H1 (cell line): Measurements from ENCODE around the gene RASL10B. TPM values are rescaled to one million over a fixed set of nuclear protein-coding genes. Genes with fewer than 3 reads are reported as not detected.
A peak's percentile ranks its signal among the peaks of the same experiment; 100 is the strongest.

Experiments used
- CTCF ChIA-PET: fragments of 300-600 bp; sonication (Branson Sonifier 250); formaldehyde crosslinking; loops from one replicate; lab custom pipeline; 2021; ENCODE audit not compliant: partially characterized antibody; lab: Charles Lee
- POLR2A ChIA-PET: fragments of 300-600 bp; sonication (Branson Sonifier 250); formaldehyde crosslinking; loops from one replicate; lab custom pipeline; 2021; ENCODE audit warnings: inconsistent platforms; ENCODE audit not compliant: partially characterized antibody; lab: Charles Lee
- DNase-seq, 2 experiments: peaks; one replicate each; pipeline versions ENCODE4 v3.0.0 to v3.0.0-alpha.2; 2010 to 2022; ENCODE audit warnings: low spot score in 2 of 2, low read depth in 1 of 2, mixed read lengths in 1 of 2
- FAIRE-seq: peaks from 2 replicates; lab custom pipeline; 2011; peaks lifted over from hg19 to GRCh38; lab: Jason Lieb, UNC
- H2AFZ ChIP-seq: 2 replicates; pipeline ENCODE4 v1.8.1; 2012; ENCODE audit warnings: low read length, inconsistent platforms
- H2AK5ac ChIP-seq: 2 replicates; pipeline ENCODE4 v1.6.1; 2013; ENCODE audit warnings: low read depth, low read length
- H2BK120ac ChIP-seq: replicated peaks from 2 replicates; pipeline ENCODE3; 2013; ENCODE audit warnings: low read depth, low read length, inconsistent platforms
- H2BK12ac ChIP-seq: 2 replicates; pipeline ENCODE4 v1.6.1; 2013; ENCODE audit warnings: low read depth, low read length
- H2BK15ac ChIP-seq: 2 replicates; pipeline ENCODE4 v1.6.1; 2013; ENCODE audit warnings: low read length
- H2BK20ac ChIP-seq: 2 replicates; pipeline ENCODE4 v1.6.1; 2013; ENCODE audit warnings: low read length
- H2BK5ac ChIP-seq: 2 replicates; pipeline ENCODE4 v1.6.1; 2013; ENCODE audit warnings: low read depth, low read length
- H3K14ac ChIP-seq: 2 replicates; pipeline ENCODE4 v1.6.1; 2013; ENCODE audit warnings: inconsistent platforms; ENCODE audit not compliant: insufficient read length
- H3K18ac ChIP-seq: 2 replicates; pipeline ENCODE4 v1.6.1; 2013; ENCODE audit warnings: low read length; ENCODE audit errors: extremely low read depth
- H3K23ac ChIP-seq: 2 replicates; pipeline ENCODE4 v1.6.1; 2013; ENCODE audit warnings: inconsistent platforms; ENCODE audit not compliant: insufficient read length
- H3K23me2 ChIP-seq: 2 replicates; pipeline ENCODE4 v1.6.1; 2013; ENCODE audit warnings: low read depth, low read length
- H3K27ac ChIP-seq: 2 replicates; pipeline ENCODE4 v1.6.1; 2011; ENCODE audit warnings: low read depth, low read length, inconsistent platforms
- H3K27me3 ChIP-seq, 4 experiments: replicated peaks in 1 of 4; 1 replicate in 1 of 4; 2 replicates in 3 of 4; pipeline versions ENCODE4 v1.6.1 to v1.8.1; 2011 to 2013; ENCODE audit warnings: low read length in 3 of 4, mild to moderate bottlenecking in 3 of 4, inconsistent platforms in 2 of 4, mixed read lengths in 2 of 4, moderate library complexity in 1 of 4; ENCODE audit not compliant: control insufficient read depth in 3 of 4, insufficient read depth in 3 of 4; ENCODE audit errors: extremely low read depth in 1 of 4
- H3K36me3 ChIP-seq, 4 experiments: 2 replicates each; pipeline versions ENCODE4 v1.6.1 to v1.8.1; 2011 to 2013; ENCODE audit warnings: mild to moderate bottlenecking in 4 of 4, low read length in 3 of 4, moderate library complexity in 2 of 4, control low read depth in 1 of 4, inconsistent platforms in 1 of 4; ENCODE audit not compliant: insufficient read depth in 4 of 4, control insufficient read depth in 2 of 4
- H3K4ac ChIP-seq: replicated peaks from 2 replicates; pipeline ENCODE3; 2013; ENCODE audit warnings: low read length, low read depth, mixed read lengths, inconsistent platforms; ENCODE audit not compliant: insufficient read length
- H3K4me1 ChIP-seq, 4 experiments: replicated peaks in 1 of 4; 1 replicate in 1 of 4; 2 replicates in 3 of 4; pipeline versions ENCODE4 v1.6.1 to v1.8.1; 2011 to 2013; ENCODE audit warnings: low read length in 3 of 4, inconsistent platforms in 2 of 4, mixed read lengths in 1 of 4; ENCODE audit not compliant: insufficient read depth in 4 of 4, control insufficient read depth in 3 of 4
- H3K4me2 ChIP-seq, 2 experiments: 2 replicates each; pipeline versions ENCODE4 v1.6.1 to v1.8.1; 2011 to 2013; ENCODE audit warnings: low read depth in 2 of 2, low read length in 2 of 2, control low read depth in 1 of 2, inconsistent platforms in 1 of 2, mild to moderate bottlenecking in 1 of 2; ENCODE audit not compliant: insufficient read depth in 1 of 2
- H3K4me3 ChIP-seq, 4 experiments: fragments of 200-600, 300-600 bp in 1 of 4; sonication (generic), shearing (Covaris generic), sonication (Bioruptor Twin) in 1 of 4; 2 replicates each; pipeline versions ENCODE4 v1.5.1 to v1.8.1; 2011 to 2016; ENCODE audit warnings: low read length in 4 of 4, low read depth in 3 of 4, control low read depth in 2 of 4, inconsistent platforms in 2 of 4, mild to moderate bottlenecking in 2 of 4, mixed read lengths in 1 of 4, moderate library complexity in 1 of 4; ENCODE audit not compliant: insufficient read depth in 2 of 4; ENCODE audit errors: extremely low read depth in 1 of 4
- H3K56ac ChIP-seq: replicated peaks from 2 replicates; pipeline ENCODE3; 2013; ENCODE audit warnings: low read depth, mild to moderate bottlenecking, mixed read lengths, low read length, inconsistent platforms; ENCODE audit not compliant: insufficient read length
- H3K79me1 ChIP-seq: 2 replicates; pipeline ENCODE4 v1.6.1; 2013; ENCODE audit warnings: low read depth, low read length, control low read depth
- H3K79me2 ChIP-seq, 2 experiments: 2 replicates each; pipeline versions ENCODE4 v1.6.1 to v1.8.1; 2012 to 2013; ENCODE audit warnings: low read length in 2 of 2, mild to moderate bottlenecking in 2 of 2, inconsistent platforms in 1 of 2; ENCODE audit not compliant: insufficient read depth in 2 of 2, control insufficient read depth in 1 of 2
- H3K9ac ChIP-seq, 4 experiments: replicated peaks in 1 of 4; 1 replicate in 1 of 4; 2 replicates in 3 of 4; pipeline versions ENCODE4 v1.6.1 to v1.8.1; 2011 to 2013; ENCODE audit warnings: low read depth in 3 of 4, low read length in 3 of 4, control low read depth in 2 of 4, mild to moderate bottlenecking in 2 of 4, moderate library complexity in 2 of 4, inconsistent platforms in 1 of 4; ENCODE audit errors: extremely low read depth in 1 of 4
- H3K9me3 ChIP-seq, 2 experiments: 2 replicates each; pipeline versions ENCODE4 v1.6.1 to v1.8.1; 2012 to 2013; ENCODE audit warnings: mild to moderate bottlenecking in 2 of 2, moderate library complexity in 2 of 2, control low read depth in 1 of 2, inconsistent platforms in 1 of 2, low read depth in 1 of 2, low read length in 1 of 2, mixed read lengths in 1 of 2; ENCODE audit not compliant: insufficient read depth in 2 of 2
- H4K20me1 ChIP-seq, 2 experiments: replicated peaks in 1 of 2; 2 replicates each; pipeline versions ENCODE3 to v1.8.1; 2011 to 2013; ENCODE audit warnings: inconsistent platforms in 2 of 2, low read length in 2 of 2, mild to moderate bottlenecking in 1 of 2; ENCODE audit not compliant: insufficient read depth in 2 of 2, control insufficient read depth in 1 of 2
- H4K5ac ChIP-seq: 2 replicates; pipeline ENCODE4 v1.6.1; 2013; ENCODE audit warnings: low read length, low read depth, mixed read lengths, inconsistent platforms; ENCODE audit not compliant: insufficient read length
- H4K8ac ChIP-seq: 2 replicates; pipeline ENCODE4 v1.8.0; 2013; ENCODE audit warnings: mild to moderate bottlenecking, moderate library complexity, low read length, inconsistent platforms; ENCODE audit not compliant: insufficient read depth; ENCODE audit errors: extremely low read depth
- H4K91ac ChIP-seq: replicated peaks from 2 replicates; pipeline ENCODE3; 2013; ENCODE audit warnings: low read length, mixed read lengths, inconsistent platforms; ENCODE audit not compliant: insufficient read length
- GABPA ChIP-seq: IDR thresholded peaks from 2 replicates; pipeline ENCODE4 v1.6.1; 2011; ENCODE audit warnings: mild to moderate bottlenecking, low read length, moderate library complexity, borderline replicate concordance; ENCODE audit not compliant: insufficient read depth
- HDAC6 ChIP-seq: IDR thresholded peaks from one replicate; pipeline ENCODE4 v1.7.1; 2012; ENCODE audit warnings: low read depth, mild to moderate bottlenecking, inconsistent platforms, low read length, moderate library complexity
- NANOG ChIP-seq: IDR thresholded peaks from 2 replicates; pipeline ENCODE4 v1.6.1; 2011; ENCODE audit warnings: low read length, low read depth, mild to moderate bottlenecking, inconsistent platforms; ENCODE audit not compliant: insufficient read depth, poor library complexity, severe bottlenecking
- RAD21 ChIP-seq, 2 experiments: IDR thresholded peaks in 1 of 2; conservative IDR thresholded peaks in 1 of 2; 2 replicates each; pipeline ENCODE4 v1.6.1; 2011; ENCODE audit warnings: low read depth in 2 of 2, low read length in 2 of 2, improper control_type of control experiment in 1 of 2, inconsistent platforms in 1 of 2, mild to moderate bottlenecking in 1 of 2, moderate library complexity in 1 of 2
- TAF1 ChIP-seq: IDR thresholded peaks from 2 replicates; pipeline ENCODE4 v1.6.1; 2011; ENCODE audit warnings: mild to moderate bottlenecking, low read depth, low read length
- TEAD4 ChIP-seq: IDR thresholded peaks from 2 replicates; pipeline ENCODE4 v1.6.1; 2012; ENCODE audit warnings: low read depth, low read length, inconsistent platforms, mixed read lengths
- YY1 ChIP-seq: IDR thresholded peaks from 2 replicates; pipeline ENCODE4 v1.6.1; 2011; ENCODE audit warnings: low read depth, mild to moderate bottlenecking, low read length
- ZNF274 ChIP-seq: IDR thresholded peaks from 2 replicates; pipeline ENCODE4 v1.7.0; 2012; ENCODE audit warnings: low read length, borderline replicate concordance; ENCODE audit errors: extremely low read depth
- WGBS, 2 experiments: shearing (Covaris generic) in 1 of 2; methylation state at CpG; one replicate each; pipeline versions ENCODE4 v1.1.6 to v1.1.7; 2013 to 2015; ENCODE audit warnings: low lambda C conversion rate in 2 of 2, mixed read lengths in 2 of 2, inconsistent platforms in 1 of 2, low coverage in 1 of 2, missing lambda C conversion rate in 1 of 2; ENCODE audit not compliant: insufficient replicate concordance in 2 of 2, insufficient coverage in 1 of 2, insufficient read length in 1 of 2; ENCODE audit errors: extremely low coverage in 1 of 2, missing lambda C conversion rate in 1 of 2; 5-methylcytosine and 5-hydroxymethylcytosine counted together
- polyA plus RNA-seq, 7 experiments: library from polyadenylated mRNA; depleted of rRNA in 3 of 7; stranded (reverse) in 5 of 7; unstranded in 2 of 7; fragments of >200 nt in 5 of 7; fragments of 200-250 nt in 2 of 7; gene quantifications; 1 replicate in 5 of 7; 2 replicates in 1 of 7; 4 replicates in 1 of 7; pipeline versions ENCODE4 v1.2.1 to v1.2.3, GENCODE V29; 2011 to 2013; ENCODE audit warnings: missing spikeins in 2 of 7, mixed read lengths in 2 of 7
- total RNA-seq: library from RNA; stranded (reverse); fragmentation: NEBNext Ultra II Directional; extraction: Animal tissue kit (Norgen Biotek cat#: 25700); gene quantifications from 2 replicates; pipeline ENCODE4 v1.2.1, GENCODE V29; 2021

RASL10B gene
- total and polyA plus RNA-seq, 2 of the 8 experiments (the other 6 are each of a cell fraction or from before 2014, with no cell fraction given) = 17.5 to 22.8 TPM

DNA sequence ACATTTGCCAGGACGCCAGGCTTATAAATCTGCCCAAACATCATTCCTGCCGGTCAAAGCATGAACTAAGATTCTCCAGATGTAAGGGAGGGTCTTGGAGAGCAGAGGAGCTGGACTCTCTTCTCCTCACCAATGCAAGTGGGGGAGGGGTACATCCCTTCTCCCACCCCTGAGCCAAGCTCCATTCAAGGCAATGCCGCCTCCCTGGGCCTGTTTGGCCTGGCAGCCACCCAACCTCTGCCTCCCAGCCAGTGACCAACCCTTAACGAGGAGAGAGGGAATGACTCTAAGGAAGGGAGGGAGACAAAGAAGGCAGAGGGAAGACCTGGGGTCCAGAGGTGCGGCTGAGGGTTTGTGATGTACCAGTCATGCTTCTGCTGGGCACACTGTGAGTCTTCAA, 43.1 kb downstream of the RASL10B start:
- Histone ChIP-seq H2BK20ac (no peak overlapping the region), H2BK120ac (no peak overlapping the region), H3K79me1 (no peaks in the 10 kb centered on the region), H3K56ac (no peak overlapping the region), H3K27ac (no peak overlapping the region), H3K4me1 (peaks cover 5 to 21% (median 6%) of the 10 kb centered on the region in 4 experiments), H3K4ac (no peak overlapping the region), H3K14ac (no peak overlapping the region), H3K4me2 (no peak overlapping the region), H4K91ac (peak overlapping the region; percentile 11), H3K79me2 (no peaks in the 10 kb centered on the region), H2AK5ac (no peak overlapping the region), H2BK12ac (peak overlapping the region; percentile 39; the same call in 1 of the 2 replicates), H4K20me1 (no peaks in the 10 kb centered on the region), H3K9ac (no peak overlapping the region), H2BK5ac (no peak overlapping the region), H2BK15ac (peak overlapping the region; percentile 95), H3K23me2 (no peaks in the 10 kb centered on the region), H3K23ac (no peak overlapping the region), H3K4me3 (no peak overlapping the region), H4K5ac (no peak overlapping the region), H3K9me3 (no peaks in the 10 kb centered on the region; a peak in 1 of 4 replicates), H3K27me3 (no peaks in the 10 kb centered on the region), H4K8ac (no peak overlapping the region), H3K36me3 (no peaks in the 10 kb centered on the region), H3K18ac (peak overlapping the region; percentile 48; the same call in 1 of the 2 replicates), H2AFZ (peak overlapping the region; percentile 88)
- TF ChIP-seq TAF1 (no peak), RAD21 (IDR thresholded peaks at IDR 0.05 in 1 of 2, conservative IDR thresholded peaks at IDR 0.05 in 1 of 2; ENCODE audit: low read depth in 2 of 2, low read length in 2 of 2) (no peak), YY1 (no peak), GABPA (no peak), TEAD4 (no peak), ZNF274 (no peak), NANOG (no peak), HDAC6 (no peak)
- FAIRE-seq (no peak), DNase-seq (no peak)
- POLR2A ChIA-PET = interaction anchor here (0.8 to 2.9 kb wide), 4 partner anchors 10 to 36 kb away, joined by 3 to 13 read pairs (median 4); partner anchors contain the start of gene TAF15
- 85% methylated on average over 5 of the region's 5 CpGs; no CpG with 5 or more reads in 1 of the 2 experiments for WGBS, 2 experiments
- CTCF ChIA-PET = interaction anchor here (0.7 to 17.5 kb wide), 8 partner anchors 7 to 161 kb away, joined by 3 to 247 read pairs (median 4); partner anchors contain the start of gene TAF15
